ENCODE data around the gene CROCC2.

DNA sequence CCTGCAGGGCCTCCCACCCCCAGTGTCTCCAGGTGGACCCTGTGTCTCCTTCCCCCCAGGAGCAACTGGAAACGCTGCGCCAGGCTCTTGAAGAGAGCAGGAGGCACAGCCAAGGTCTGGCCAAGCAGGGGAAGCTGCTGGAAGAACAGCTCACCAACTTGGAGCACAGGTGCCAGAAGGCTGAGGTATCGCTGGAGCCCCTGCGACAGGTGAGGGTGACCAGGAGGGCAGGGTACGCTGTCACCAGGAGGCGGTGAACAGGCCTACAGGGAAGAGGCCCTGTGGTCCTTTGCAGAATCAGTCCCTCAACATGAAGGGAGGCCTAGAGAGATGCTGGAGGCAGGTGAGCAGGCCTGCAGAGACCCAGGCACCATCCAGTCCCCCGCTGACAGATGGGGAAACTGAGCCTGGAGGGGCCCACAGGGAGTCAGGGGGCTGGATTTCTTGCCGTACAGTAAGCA lies 76.7 kb downstream of the CROCC2 start:
- TF ChIP-seq, protein P1, sequence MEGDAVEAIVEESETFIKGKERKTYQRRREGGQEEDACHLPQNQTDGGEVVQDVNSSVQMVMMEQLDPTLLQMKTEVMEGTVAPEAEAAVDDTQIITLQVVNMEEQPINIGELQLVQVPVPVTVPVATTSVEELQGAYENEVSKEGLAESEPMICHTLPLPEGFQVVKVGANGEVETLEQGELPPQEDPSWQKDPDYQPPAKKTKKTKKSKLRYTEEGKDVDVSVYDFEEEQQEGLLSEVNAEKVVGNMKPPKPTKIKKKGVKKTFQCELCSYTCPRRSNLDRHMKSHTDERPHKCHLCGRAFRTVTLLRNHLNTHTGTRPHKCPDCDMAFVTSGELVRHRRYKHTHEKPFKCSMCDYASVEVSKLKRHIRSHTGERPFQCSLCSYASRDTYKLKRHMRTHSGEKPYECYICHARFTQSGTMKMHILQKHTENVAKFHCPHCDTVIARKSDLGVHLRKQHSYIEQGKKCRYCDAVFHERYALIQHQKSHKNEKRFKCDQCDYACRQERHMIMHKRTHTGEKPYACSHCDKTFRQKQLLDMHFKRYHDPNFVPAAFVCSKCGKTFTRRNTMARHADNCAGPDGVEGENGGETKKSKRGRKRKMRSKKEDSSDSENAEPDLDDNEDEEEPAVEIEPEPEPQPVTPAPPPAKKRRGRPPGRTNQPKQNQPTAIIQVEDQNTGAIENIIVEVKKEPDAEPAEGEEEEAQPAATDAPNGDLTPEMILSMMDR (IDR thresholded peaks at IDR 0.05): no peak
- no peak for TF ChIP-seq POLR2A (IDR thresholded peaks at IDR 0.05)
- TF ChIP-seq EP300 (IDR thresholded peaks at IDR 0.05; ENCODE audit: low read depth): no peak
- no peak for TF ChIP-seq POLR2AphosphoS5 (IDR thresholded peaks at IDR 0.05)
